T-helper 2 cell treated with Interferon-gamma antibody and Interleukin-4, amounts not matched to agents 5 μg/mL and 100 μg/mL, for 36 hours (primary cell): Measurements from ENCODE around the gene OR4C16.

Source experiments
- DNase-seq: peaks from one replicate; pipeline ENCODE4 v3.0.0; 2021; ENCODE audit warnings: low spot score
- H3K27ac Mint-ChIP-seq: one replicate; pipeline ENCODE4 v1.8.0; 2021; ENCODE audit warnings: mild to moderate bottlenecking, mixed read lengths
- H3K27me3 Mint-ChIP-seq: one replicate; pipeline ENCODE4 v1.8.0; 2021; ENCODE audit warnings: low read depth, mixed read lengths
- H3K36me3 Mint-ChIP-seq: one replicate; pipeline ENCODE4 v1.8.0; 2021; ENCODE audit warnings: low read depth, mixed read lengths
- H3K4me1 Mint-ChIP-seq: one replicate; pipeline ENCODE4 v1.8.0; 2021; ENCODE audit warnings: low read depth, mixed read lengths
- H3K4me3 Mint-ChIP-seq: one replicate; pipeline ENCODE4 v1.8.0; 2022; ENCODE audit warnings: mild to moderate bottlenecking, moderate library complexity, mixed read lengths
- H3K9me3 Mint-ChIP-seq: one replicate; pipeline ENCODE4 v1.8.0; 2021; ENCODE audit warnings: mixed read lengths

The OR4C16 gene, protein sequence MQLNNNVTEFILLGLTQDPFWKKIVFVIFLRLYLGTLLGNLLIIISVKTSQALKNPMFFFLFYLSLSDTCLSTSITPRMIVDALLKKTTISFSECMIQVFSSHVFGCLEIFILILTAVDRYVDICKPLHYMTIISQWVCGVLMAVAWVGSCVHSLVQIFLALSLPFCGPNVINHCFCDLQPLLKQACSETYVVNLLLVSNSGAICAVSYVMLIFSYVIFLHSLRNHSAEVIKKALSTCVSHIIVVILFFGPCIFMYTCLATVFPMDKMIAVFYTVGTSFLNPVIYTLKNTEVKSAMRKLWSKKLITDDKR

GRCh38 chr11:55571828-55572227 lies at the start of gene OR4C16:
TSS of gene OR4C16 (plus strand) at chr11:55572128. CDS start at chr11:55572128, 0 bp downstream.
- Mint-ChIP-seq H3K4me1 (no peaks in the 10 kb centered on the region), H3K4me3 (no peak within 1 kb of the TSS), H3K36me3 (no peaks in the 10 kb centered on the region), H3K27me3 (no peaks in the 10 kb centered on the region), H3K9me3 (peaks cover 41% of the 10 kb centered on the region), H3K27ac (no peak within 1 kb of the TSS)
- no peak for DNase-seq

GRCh38 chr11:55554169-55554568 lies 17.8 kb upstream of the OR4C16 start, which contains the start of gene OR4C15:
TSS of gene OR4C15 (plus strand) at chr11:55554469. CDS start at chr11:55554469, 0 bp downstream.
- Mint-ChIP-seq H3K27ac (no peak within 1 kb of the TSS), H3K27me3 (no peaks in the 10 kb centered on the region), H3K4me1 (no peaks in the 10 kb centered on the region), H3K4me3 (no peak within 1 kb of the TSS), H3K9me3 (peaks cover 55% of the 10 kb centered on the region), H3K36me3 (no peaks in the 10 kb centered on the region)
- no peak for DNase-seq

DNA sequence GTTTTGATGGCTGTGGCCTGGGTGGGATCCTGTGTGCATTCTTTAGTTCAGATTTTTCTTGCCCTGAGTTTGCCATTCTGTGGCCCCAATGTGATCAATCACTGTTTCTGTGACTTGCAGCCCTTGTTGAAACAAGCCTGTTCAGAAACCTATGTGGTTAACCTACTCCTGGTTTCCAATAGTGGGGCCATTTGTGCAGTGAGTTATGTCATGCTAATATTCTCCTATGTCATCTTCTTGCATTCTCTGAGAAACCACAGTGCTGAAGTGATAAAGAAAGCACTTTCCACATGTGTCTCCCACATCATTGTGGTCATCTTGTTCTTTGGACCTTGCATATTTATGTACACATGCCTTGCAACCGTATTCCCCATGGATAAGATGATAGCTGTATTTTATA lies 620 bp downstream of the OR4C16 start:
- Mint-ChIP-seq H3K27ac (no peak overlapping the region), H3K4me3 (no peak overlapping the region), H3K9me3 (peaks cover 41% of the 10 kb centered on the region)

GRCh38 chr11:55607545-55607944 lies 35.6 kb downstream of the OR4C16 start, which contains the start of gene OR4C11:
TSS of gene OR4C11 (minus strand) at chr11:55607645. CDS start at chr11:55604373, 3,272 bp downstream.
- Mint-ChIP-seq H3K36me3 (no peaks in the 10 kb centered on the region), H3K9me3 (peaks cover 48% of the 10 kb centered on the region), H3K4me3 (no peak within 1 kb of the TSS), H3K27me3 (no peaks in the 10 kb centered on the region), H3K27ac (no peak within 1 kb of the TSS), H3K4me1 (no peaks in the 10 kb centered on the region)
- no peak for DNase-seq

More for the DNA sequence above, 620 bp downstream of the OR4C16 start:
- no peaks in the 10 kb centered on the region for H3K27me3 Mint-ChIP-seq
- H3K4me1 Mint-ChIP-seq, result no peaks in the 10 kb centered on the region
- no peaks in the 10 kb centered on the region for H3K36me3 Mint-ChIP-seq
- DNase-seq, result no peak
